SW 1271 (cell line): ENCODE results near the gene LIMA1.
A peak's percentile ranks its signal among the peaks of the same experiment; 100 is the strongest.
"Not testable (repeated sequence)": the region's sequence is repeated elsewhere in the genome, so short reads cannot be mapped to it uniquely, and the experiment has no call there.

ENCODE experiments used
- DNase-seq, 2 experiments: peaks; one replicate each; lab custom pipeline; 2025; lab: John Stamatoyannopoulos, UW

LIMA1 gene

GRCh38 chr12:50246873-50247612 is 36.3 kb downstream of the LIMA1 start:
- DNase-seq = peak; percentile 62 to 89

DNA sequence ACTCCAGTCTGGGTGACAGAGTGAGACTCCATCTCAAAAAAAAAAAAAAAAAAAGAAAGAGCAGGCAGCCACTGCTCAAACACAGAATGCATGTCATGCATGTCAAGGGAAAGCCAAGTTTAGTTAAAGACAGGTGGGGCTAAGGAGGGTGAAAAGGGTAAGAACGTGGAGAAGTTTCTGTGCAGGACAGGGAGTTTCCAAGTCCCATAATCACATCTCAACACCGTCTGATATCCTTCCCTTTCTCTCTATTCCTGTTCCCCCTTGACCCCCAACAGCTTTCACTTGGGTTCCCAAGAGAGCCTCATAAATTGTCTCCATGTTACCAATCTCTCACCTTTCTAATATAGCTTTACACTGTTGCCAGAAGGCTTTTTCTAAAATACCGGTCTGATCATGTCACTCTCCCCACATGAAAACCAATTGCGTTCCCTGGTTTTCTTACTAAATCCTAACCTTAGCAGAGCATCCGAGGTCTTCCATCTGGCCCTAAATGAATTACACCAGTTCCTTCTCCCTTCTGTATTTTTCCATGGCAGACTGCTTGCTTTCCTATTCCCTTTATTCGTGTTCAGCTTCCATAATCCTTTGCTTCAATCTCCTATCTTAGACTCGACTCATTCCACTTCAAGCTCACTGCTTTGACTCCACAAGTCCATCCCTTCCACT is 37.0 kb downstream of the LIMA1 start:
- no peak for DNase-seq

DNA sequence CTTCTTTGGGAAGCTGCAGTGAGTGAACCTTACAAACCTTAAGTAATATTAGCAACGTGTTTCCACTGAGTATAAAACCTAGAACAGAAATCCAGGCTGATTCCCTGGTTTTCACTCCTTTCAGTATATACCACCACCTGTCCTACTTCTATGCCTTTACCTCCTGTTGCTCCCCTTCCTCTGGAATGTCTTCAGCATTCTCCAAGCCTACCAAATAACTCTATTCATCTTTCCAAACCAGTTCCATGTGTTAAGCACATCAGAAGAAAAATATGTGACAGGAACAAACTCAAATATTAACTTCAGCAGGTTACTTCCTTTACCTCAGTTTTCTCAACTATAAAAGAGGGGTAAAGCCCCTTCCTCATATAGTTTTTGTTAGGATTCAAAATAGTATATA is 39.8 kb downstream of the LIMA1 start:
- DNase-seq = no peak

GRCh38 chr12:50242751-50243191 is 40.5 kb downstream of the LIMA1 start:
- DNase-seq = peak in 1 of 2 experiments; percentile 24

DNA sequence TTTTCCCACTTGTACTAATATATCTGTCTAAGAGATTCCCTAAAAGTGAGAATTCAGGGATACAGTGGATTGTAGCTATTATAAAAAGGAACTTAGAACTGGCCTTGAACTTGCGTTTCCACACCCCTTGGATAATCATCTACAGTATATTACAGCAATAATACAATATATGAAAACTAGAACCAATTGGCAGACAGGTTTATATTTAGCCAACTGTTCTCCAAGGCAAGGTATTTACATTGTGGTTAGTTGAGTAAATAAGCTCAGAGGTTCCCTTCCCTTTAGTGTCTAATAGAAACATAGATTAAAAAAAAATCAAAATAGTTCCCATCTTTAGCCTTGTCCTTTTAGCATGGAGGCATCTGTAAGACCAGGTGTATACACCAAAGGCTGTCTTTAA is 42.1 kb downstream of the LIMA1 start:
- no peak for DNase-seq

GRCh38 chr12:50240792-50241114 is 42.6 kb downstream of the LIMA1 start:
- no peak for DNase-seq

- no peak for DNase-seq
These were observed 43.1 kb downstream of the LIMA1 start for GRCh38 chr12:50240096-50240791.

- DNase-seq = no peak
These were observed 43.9 kb downstream of the LIMA1 start for GRCh38 chr12:50239355-50239891.

- no peak for DNase-seq
These were observed 49.0 kb downstream of the LIMA1 start for GRCh38 chr12:50234347-50234746.

DNA sequence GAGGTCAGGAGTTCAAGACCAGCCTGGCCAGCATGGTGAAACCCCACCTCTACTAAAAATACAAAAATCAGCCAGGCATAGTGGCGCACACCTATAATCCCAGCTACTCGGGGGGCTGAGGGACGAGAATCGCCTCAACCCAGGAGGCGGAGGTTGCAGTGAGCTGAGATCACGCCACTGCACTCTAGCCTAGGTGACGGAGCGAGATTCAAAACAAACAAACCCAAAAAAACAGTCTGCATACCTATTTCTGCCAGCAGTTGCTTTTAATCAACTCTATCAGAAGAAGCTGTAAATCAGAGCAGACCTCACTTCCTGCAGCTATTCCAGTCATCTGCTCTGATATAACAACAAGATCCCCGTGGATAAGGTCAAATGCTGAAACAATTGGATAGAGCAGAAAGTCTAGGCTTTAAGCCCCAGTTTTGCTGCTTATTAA is 50.5 kb downstream of the LIMA1 start:
- no peak for DNase-seq

DNA sequence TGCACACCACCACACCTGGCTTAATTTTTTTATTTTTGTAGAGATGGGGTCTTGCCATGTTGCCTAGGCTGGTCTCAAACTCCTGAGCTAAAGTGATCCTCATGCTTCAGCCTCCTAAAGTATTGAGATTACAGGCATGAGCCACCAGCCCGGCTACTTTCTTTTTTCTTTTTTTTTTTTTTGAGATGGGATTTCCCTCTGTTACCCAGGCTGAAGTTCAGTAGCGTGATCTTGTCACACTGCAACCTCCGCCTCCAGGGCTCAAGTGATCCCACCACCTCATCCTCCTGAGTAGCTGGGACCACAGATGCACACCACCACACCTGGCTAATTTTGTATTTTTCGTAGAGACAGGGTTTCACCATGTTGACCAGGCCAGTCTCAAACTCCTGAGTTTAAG is 51.1 kb downstream of the LIMA1 start:
- DNase-seq = no peak

DNA sequence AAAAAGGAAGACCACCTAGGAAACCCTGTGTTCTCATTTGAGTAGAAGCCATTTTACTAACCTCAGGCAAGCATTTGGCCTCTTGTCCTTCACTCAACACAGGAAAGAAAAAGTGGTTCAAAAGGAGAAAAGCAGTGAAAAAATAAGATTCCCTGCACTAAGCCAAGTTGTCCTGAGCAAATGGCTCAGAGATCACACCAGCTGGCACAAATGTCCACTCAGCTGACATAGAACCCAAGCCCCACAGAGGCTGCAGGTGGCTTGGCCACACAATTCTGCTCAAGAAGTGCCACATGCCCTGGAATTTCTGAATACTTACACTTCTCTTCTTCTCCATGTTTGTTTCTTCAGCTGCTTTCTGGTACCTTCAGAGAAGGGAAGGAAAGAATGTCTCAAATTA is 52.0 kb downstream of the LIMA1 start:
- DNase-seq = no peak

GRCh38 chr12:50230217-50230616 is 53.1 kb downstream of the LIMA1 start:
- DNase-seq = no peak

DNA sequence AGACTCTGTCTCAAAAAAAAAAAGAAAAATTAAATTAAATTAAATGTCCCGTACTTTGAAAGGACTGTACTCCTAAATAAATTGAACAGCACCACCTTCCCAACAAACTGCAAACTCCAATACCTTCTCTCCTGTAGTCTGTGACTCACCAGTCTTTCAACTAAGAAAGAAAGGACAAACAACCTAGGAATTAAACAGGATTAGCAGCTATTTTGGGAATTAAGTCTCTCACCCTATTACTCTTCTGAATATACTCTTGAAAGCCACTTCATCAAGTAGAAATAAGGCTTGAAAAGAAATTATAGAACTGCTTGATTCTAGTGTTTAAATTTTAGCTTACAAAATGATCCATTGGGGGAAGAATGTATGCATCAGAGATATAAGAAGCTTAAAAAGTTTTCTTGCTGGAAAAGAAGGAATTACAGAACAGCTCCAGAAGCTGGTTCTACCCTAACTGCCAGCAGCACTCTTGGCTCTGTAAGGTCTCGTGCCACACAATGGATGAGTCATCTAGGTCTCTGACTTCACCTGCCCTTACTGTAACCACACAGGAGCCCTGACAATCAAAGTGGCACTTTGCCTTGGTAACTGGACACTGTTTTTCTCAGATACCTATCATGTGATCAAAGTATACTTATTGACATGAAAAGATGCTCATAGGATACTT is 59.2 kb downstream of the LIMA1 start:
- peak; percentile 62 to 88 for DNase-seq

- peak; percentile 57 to 90 for DNase-seq
These were observed 61.0 kb downstream of the LIMA1 start for GRCh38 chr12:50222275-50222783.

- DNase-seq = peak in 1 of 2 experiments; percentile 79
These were observed 61.9 kb downstream of the LIMA1 start for GRCh38 chr12:50221228-50222008.

DNA sequence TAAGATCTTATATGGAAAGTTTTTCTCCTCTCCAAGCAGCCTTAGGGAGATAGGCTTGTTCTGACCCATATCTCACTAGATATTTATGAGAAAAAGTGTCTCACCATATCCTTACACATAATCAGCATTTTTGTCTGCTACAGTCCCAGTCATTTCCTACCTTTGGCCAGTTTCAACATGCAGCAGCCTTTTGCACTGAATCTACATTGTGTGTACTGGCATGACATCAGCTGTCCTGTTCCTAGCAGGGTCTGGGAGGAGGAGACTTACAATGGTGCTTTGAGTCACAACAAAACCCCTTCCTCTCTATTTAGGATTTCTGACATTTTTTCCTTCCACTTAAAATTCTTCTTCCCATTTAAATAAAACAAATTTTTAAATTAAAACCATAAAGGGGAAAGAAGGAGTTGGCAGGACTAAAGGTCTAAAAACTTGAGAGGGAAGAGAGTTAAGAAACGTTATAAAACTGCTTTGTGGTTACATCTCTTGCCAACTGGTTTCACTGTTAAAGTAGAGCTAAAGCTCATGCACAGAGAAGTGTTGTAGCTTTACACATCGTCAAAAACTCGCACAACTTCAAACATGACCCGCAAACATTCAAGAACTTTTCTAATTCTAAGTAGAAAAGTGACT is 62.8 kb downstream of the LIMA1 start:
- DNase-seq = peak in 1 of 2 experiments; percentile 58

DNA sequence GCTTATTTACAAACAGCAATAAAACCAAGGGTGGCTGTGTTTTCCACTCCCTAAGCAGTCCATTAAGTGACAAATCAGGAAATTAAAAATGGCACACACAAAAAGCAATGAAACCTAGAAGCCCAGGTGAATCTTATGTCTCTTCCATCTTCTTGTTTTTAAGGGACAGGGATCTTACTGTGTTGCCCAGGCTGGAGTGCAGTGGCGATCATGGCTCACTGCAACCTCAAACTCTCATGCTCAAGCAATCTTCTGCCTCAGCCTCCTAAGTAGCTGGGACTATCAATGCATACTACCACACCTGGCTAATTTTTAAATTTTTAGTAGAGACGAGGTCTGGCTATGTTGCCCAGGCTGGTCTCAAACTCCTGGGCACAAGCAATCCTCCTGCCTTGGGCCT is 63.8 kb downstream of the LIMA1 start:
- no peak for DNase-seq

DNA sequence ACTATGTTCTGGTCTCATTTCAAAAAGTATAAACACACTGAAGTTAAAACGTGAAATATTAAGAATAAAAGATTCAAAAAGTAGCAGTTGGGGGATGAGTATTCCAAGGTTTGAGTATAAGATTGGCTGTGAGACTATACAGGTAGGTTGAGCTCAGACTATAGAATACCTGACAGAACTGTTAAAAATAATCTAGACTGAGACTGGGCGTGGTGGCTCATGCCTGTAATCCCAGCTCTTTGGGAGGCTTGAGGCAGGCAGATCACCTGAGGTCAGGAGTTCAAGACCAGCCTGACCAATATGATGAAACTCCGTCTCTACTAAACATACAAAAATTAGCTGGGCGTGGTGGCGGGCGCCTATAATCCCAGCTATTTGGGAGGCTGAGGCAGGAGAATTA is 64.3 kb downstream of the LIMA1 start:
- not testable (repeated sequence) for DNase-seq

DNA sequence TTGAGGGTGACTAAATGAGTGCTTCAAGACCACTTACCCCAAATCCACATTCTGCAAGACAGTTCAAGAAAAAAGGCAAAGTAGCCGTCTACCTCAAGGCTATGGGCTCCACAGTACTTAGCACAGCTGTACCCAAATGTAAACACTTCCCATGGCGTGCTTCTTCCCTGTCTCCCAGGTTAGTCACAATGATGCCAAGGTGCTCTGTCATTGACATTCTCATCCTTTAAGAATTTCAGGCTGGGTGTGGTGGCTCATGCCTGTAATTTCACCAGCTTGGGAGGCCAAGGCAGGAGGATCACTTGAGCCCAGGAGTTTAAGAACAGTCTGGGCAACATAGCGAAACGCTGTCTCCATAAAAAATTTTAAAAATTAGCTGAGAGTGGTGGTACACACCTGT is 64.9 kb downstream of the LIMA1 start:
- peak; percentile 70 to 73 for DNase-seq

- no peak for DNase-seq
These were observed 66.1 kb downstream of the LIMA1 start for GRCh38 chr12:50217202-50217601.
